ENCODE data around the gene MED15. TPM values are rescaled to one million over a fixed set of nuclear protein-coding genes. Genes with fewer than 3 reads are reported as not detected.

Gene MED15
- total and polyA plus RNA-seq, 2 of the 8 experiments (the other 6 are each of a cell fraction or from before 2014, with no cell fraction given): 28.3 to 57.1 TPM

GRCh38 chr22:20466659-20467379 lies 40.6 kb upstream of the MED15 start:
- H3K23me2 ChIP-seq (ENCODE audit: low read depth, low read length): no peaks in the 10 kb centered on the region; the same call in 1 of the 2 replicates
- no peaks in the 10 kb centered on the region for H3K4me1 ChIP-seq (replicated peaks in 1 of 4; ENCODE audit: control insufficient read depth in 3 of 4, insufficient read depth in 4 of 4, low read length in 3 of 4)
- H2AK5ac ChIP-seq (ENCODE audit: low read depth, low read length): no peak overlapping the region
- no peak overlapping the region for H2BK5ac ChIP-seq (ENCODE audit: low read depth, low read length)
- no peaks in the 10 kb centered on the region for H3K27me3 ChIP-seq (replicated peaks in 1 of 4; ENCODE audit: control insufficient read depth in 3 of 4, extremely low read depth in 1 of 4, insufficient read depth in 3 of 4, low read length in 3 of 4)
- no peak overlapping the region for H2AFZ ChIP-seq (ENCODE audit: low read length)
- H3K9me3 ChIP-seq (ENCODE audit: insufficient read depth in 2 of 2, low read depth in 1 of 2, low read length in 1 of 2): peaks cover 0 to 3% of the 10 kb centered on the region in 2 experiments; a peak in 1 of 4 replicates
- ChIA-PET CTCF (ENCODE audit: partially characterized antibody) (interaction anchor here (0.9 to 2.9 kb wide), 2 partner anchors 11 to 28 kb away, joined by 3 to 12 read pairs; no protein-coding TSS in a partner anchor), POLR2A (ENCODE audit: partially characterized antibody) (no interaction called here)
- DNase-seq (ENCODE audit: low read depth in 1 of 2, low spot score in 2 of 2): no peak
- H2BK120ac ChIP-seq (replicated peaks; ENCODE audit: low read depth, low read length): no peak overlapping the region
- no peak overlapping the region for H4K5ac ChIP-seq (ENCODE audit: insufficient read length, low read depth, low read length)
- H3K27ac ChIP-seq (ENCODE audit: low read depth, low read length): no peak overlapping the region
- no peaks in the 10 kb centered on the region for H3K79me2 ChIP-seq (ENCODE audit: control insufficient read depth in 1 of 2, insufficient read depth in 2 of 2, low read length in 2 of 2)
- H3K4me3 ChIP-seq (ENCODE audit: extremely low read depth in 1 of 4, insufficient read depth in 2 of 4, low read depth in 3 of 4, low read length in 4 of 4): no peak overlapping the region
- no peaks in the 10 kb centered on the region for H3K79me1 ChIP-seq (ENCODE audit: low read depth, low read length)
- no peak overlapping the region for H3K4ac ChIP-seq (replicated peaks; ENCODE audit: insufficient read length, low read depth, low read length)
- no peak overlapping the region for H2BK15ac ChIP-seq (ENCODE audit: low read length)
- no peak for FAIRE-seq
- H3K18ac ChIP-seq (ENCODE audit: extremely low read depth, low read length): no peak overlapping the region
- no peak overlapping the region for H4K91ac ChIP-seq (replicated peaks; ENCODE audit: insufficient read length, low read length)
- no peak overlapping the region for H3K56ac ChIP-seq (replicated peaks; ENCODE audit: insufficient read length, low read depth, low read length)
- no peak overlapping the region for H3K23ac ChIP-seq (ENCODE audit: insufficient read length)
- no peak overlapping the region for H3K9ac ChIP-seq (replicated peaks in 1 of 4; ENCODE audit: extremely low read depth in 1 of 4, low read depth in 3 of 4, low read length in 3 of 4)
- 83% methylated on average over 3 of the region's 3 CpGs; no CpG with 5 or more reads in 1 of the 2 experiments for WGBS, 2 experiments (ENCODE audit: extremely low coverage in 1 of 2, insufficient coverage in 1 of 2, insufficient read length in 1 of 2, insufficient replicate concordance in 2 of 2, low coverage in 1 of 2, low lambda C conversion rate in 2 of 2, missing lambda C conversion rate in 1 of 2)
- H4K20me1 ChIP-seq (replicated peaks in 1 of 2; ENCODE audit: control insufficient read depth in 1 of 2, insufficient read depth in 2 of 2, low read length in 2 of 2): peaks cover 0 to 2% of the 10 kb centered on the region in 2 experiments
- no peak overlapping the region for H3K4me2 ChIP-seq (ENCODE audit: insufficient read depth in 1 of 2, low read depth in 2 of 2, low read length in 2 of 2)
- no peak overlapping the region for H3K14ac ChIP-seq (ENCODE audit: insufficient read length)
- H2BK12ac ChIP-seq (ENCODE audit: low read depth, low read length): no peak overlapping the region
- no peak overlapping the region for H2BK20ac ChIP-seq (ENCODE audit: low read length)
- peaks cover 0 to 5% (median 0%) of the 10 kb centered on the region in 4 experiments; a peak in 1 of 8 replicates for H3K36me3 ChIP-seq (ENCODE audit: control insufficient read depth in 2 of 4, insufficient read depth in 4 of 4, low read length in 3 of 4)
- no peak overlapping the region; the same call in 1 of the 2 replicates for H4K8ac ChIP-seq (ENCODE audit: extremely low read depth, insufficient read depth, low read length)
- TF ChIP-seq EZH2 (IDR thresholded peaks at IDR 0.05; ENCODE audit: low read depth, low read length, severe bottlenecking) (no peak), CREB1 (IDR thresholded peaks at IDR 0.05) (no peak), CTCF (IDR thresholded peaks at IDR 0.05; ENCODE audit: control extremely low read depth in 1 of 3, insufficient read depth in 1 of 3, low read depth in 1 of 3, low read length in 3 of 3) (no peak), SP1 (IDR thresholded peaks at IDR 0.05; ENCODE audit: low read depth, low read length) (no peak), YY1 (IDR thresholded peaks at IDR 0.05; ENCODE audit: low read depth, low read length) (no peak), POU5F1 (IDR thresholded peaks at IDR 0.05; ENCODE audit: low read depth, low read length) (no peak), CHD1 (IDR thresholded peaks at IDR 0.05; ENCODE audit: low read depth, low read length) (no peak), ZNF274 (IDR thresholded peaks at IDR 0.05; ENCODE audit: borderline replicate concordance, extremely low read depth, low read length) (no peak), TAF1 (IDR thresholded peaks at IDR 0.05; ENCODE audit: low read depth, low read length) (no peak), EP300 (IDR thresholded peaks at IDR 0.05; ENCODE audit: borderline replicate concordance in 1 of 2, low read depth in 2 of 2, low read length in 2 of 2) (no peak), BACH1 (IDR thresholded peaks at IDR 0.05; ENCODE audit: low read length) (no peak)

Data from H1 (cell line).